K562 (cell line): ENCODE data around the gene PRICKLE3. TPM values are rescaled to one million over a fixed set of nuclear protein-coding genes. Genes with fewer than 3 reads are reported as not detected.

Experiments
- ATF7 ChIP-seq: fragments of 450-650 bp; IDR thresholded peaks from 2 replicates; pipeline ENCODE4 v1.7.1; 2014; ENCODE audit warnings: mild to moderate bottlenecking, moderate library complexity
- CCNT2 ChIP-seq: IDR thresholded peaks from 2 replicates; pipeline ENCODE4 v1.6.1; 2011; ENCODE audit warnings: borderline replicate concordance, low read depth, mild to moderate bottlenecking, moderate library complexity, mixed read lengths, low read length; ENCODE audit not compliant: insufficient read length; ENCODE audit errors: extremely low read depth
- CTBP1 ChIP-seq: fragments of 450-650 bp; IDR thresholded peaks from 2 replicates; pipeline ENCODE4 v1.6.1; 2016; ENCODE audit warnings: borderline replicate concordance
- EGR1 ChIP-seq: fragments of 450-650 bp; conservative IDR thresholded peaks from 2 replicates; pipeline ENCODE4 v1.6.1; 2017; ENCODE audit warnings: mild to moderate bottlenecking
- GTF2E2 ChIP-seq: fragments of 200-800 bp; sonication (Bioruptor generic); IDR thresholded peaks from 2 replicates; pipeline ENCODE4 v1.6.1; 2016; ENCODE audit warnings: missing genetic modification characterization, missing compliant biosample characterization
- HDAC1 ChIP-seq, 2 experiments: fragments of 450-650 bp; IDR thresholded peaks; 2 replicates each; pipeline ENCODE4 v1.6.1; 2016 to 2017; ENCODE audit warnings: inconsistent platforms in 1 of 2, mild to moderate bottlenecking in 1 of 2, moderate library complexity in 1 of 2
- JUN ChIP-seq, 2 experiments: sonication (generic) in 1 of 2; formaldehyde crosslinking in 1 of 2; IDR thresholded peaks; 2 replicates each; pipeline versions ENCODE4 v1.6.1 to v1.8.0; 2012 to 2022; ENCODE audit warnings: borderline replicate concordance in 2 of 2, mild to moderate bottlenecking in 2 of 2, improper control_type of control experiment in 1 of 2, low read depth in 1 of 2, low read length in 1 of 2, missing genetic modification reagents in 1 of 2
- LCOR ChIP-seq: sonication (generic); formaldehyde crosslinking; IDR thresholded peaks from 2 replicates; pipeline ENCODE4 v1.8.0; 2022; ENCODE audit warnings: mild to moderate bottlenecking, missing genetic modification reagents
- MBD2 ChIP-seq: sonication (generic); IDR thresholded peaks from 2 replicates; pipeline ENCODE4 v1.6.1; 2016; ENCODE audit warnings: low read depth, borderline replicate concordance
- MIER1 ChIP-seq: fragments of 450-650 bp; IDR thresholded peaks from 2 replicates; pipeline ENCODE4 v1.6.1; 2016; ENCODE audit warnings: antibody characterized with exemption, mild to moderate bottlenecking, low read depth
- NCOR1 ChIP-seq: fragments of 450-650 bp; IDR thresholded peaks from 2 replicates; pipeline ENCODE4 v1.6.1; 2016; ENCODE audit warnings: mild to moderate bottlenecking, moderate library complexity
- NR2C2 ChIP-seq, 2 experiments: fragments of 200-800 bp in 1 of 2; sonication (Bioruptor generic) in 1 of 2; sonication (generic) in 1 of 2; formaldehyde crosslinking in 1 of 2; IDR thresholded peaks; 2 replicates each; pipeline versions ENCODE4 v1.6.1 to v1.8.0; 2016 to 2022; ENCODE audit warnings: mild to moderate bottlenecking in 1 of 2, missing compliant biosample characterization in 1 of 2, missing genetic modification characterization in 1 of 2, missing genetic modification reagents in 1 of 2
- PRPF4 ChIP-seq: fragments of 200-400 bp; formaldehyde crosslinking; IDR thresholded peaks from one replicate; pipeline ENCODE4 v1.6.1; 2017; ENCODE audit warnings: low read length, low read depth, mild to moderate bottlenecking; ENCODE audit not compliant: insufficient read depth, poor library complexity, severe bottlenecking
- SIN3B ChIP-seq: fragments of 450-650 bp; IDR thresholded peaks from 2 replicates; pipeline ENCODE4 v1.6.1; 2017; ENCODE audit warnings: low read depth, mild to moderate bottlenecking, moderate library complexity
- TAF15 ChIP-seq: fragments of 200-400 bp; formaldehyde crosslinking; IDR thresholded peaks from 2 replicates; pipeline ENCODE4 v1.6.1; 2017; ENCODE audit warnings: mild to moderate bottlenecking, low read depth, low read length, moderate library complexity
- TAF7 ChIP-seq: fragments of 450-650 bp; IDR thresholded peaks from 2 replicates; pipeline ENCODE4 v1.6.1; 2016; ENCODE audit warnings: missing genetic modification characterization, missing compliant biosample characterization
- TCF3 ChIP-seq: sonication (generic); formaldehyde crosslinking; IDR thresholded peaks from 2 replicates; pipeline ENCODE4 v1.4.0; 2020; ENCODE audit warnings: mild to moderate bottlenecking, missing genetic modification reagents
- ZNF175 ChIP-seq: fragments of 200-800 bp; sonication (Bioruptor generic); IDR thresholded peaks from 2 replicates; pipeline ENCODE4 v1.6.1; 2016; ENCODE audit warnings: low read depth, mild to moderate bottlenecking, missing genetic modification characterization, missing compliant biosample characterization
- ZNF639 ChIP-seq, 2 experiments: fragments of 200-800 bp in 1 of 2; sonication (Bioruptor generic) in 1 of 2; sonication (generic) in 1 of 2; formaldehyde crosslinking in 1 of 2; IDR thresholded peaks in 1 of 2; conservative IDR thresholded peaks in 1 of 2; 2 replicates each; pipeline versions ENCODE4 v1.5.0 to v1.6.1; 2016 to 2020; ENCODE audit warnings: missing compliant biosample characterization in 1 of 2, missing genetic modification characterization in 1 of 2, missing genetic modification reagents in 1 of 2
- polyA plus RNA-seq, 8 experiments: library from polyadenylated mRNA; depleted of rRNA in 4 of 8; stranded (reverse) in 5 of 8; unstranded in 3 of 8; fragments of >200 nt; fragmentation: Nextera tagmentation in 2 of 8; fragmentation: Illumina TruSeq in 1 of 8; extraction: Ambion mirVana in 2 of 8; extraction: Trizol in 1 of 8; gene quantifications; 2 replicates each; pipeline versions ENCODE4 v1.2.1 to v1.2.3, GENCODE V29; 2011 to 2014; ENCODE audit warnings: inconsistent platforms in 1 of 8, missing spikeins in 1 of 8
- total RNA-seq, 7 experiments: library from RNA; depleted of rRNA in 6 of 7; stranded (reverse); fragments of >200 nt in 6 of 7; fragmentation: Illumina TruSeq in 2 of 7; extraction: Trizol in 2 of 7; gene quantifications; 2 replicates each; pipeline versions ENCODE4 v1.2.1 to v1.2.3, GENCODE V29; 2011 to 2021; ENCODE audit warnings: low replicate concordance in 1 of 7
- TF ChIP-seq, protein P1 (sequence below): fragments of 250-450 bp; sonication (Bioruptor Pico); IDR thresholded peaks from 2 replicates; pipeline ENCODE4 v1.5.1; 2021; ENCODE audit warnings: mild to moderate bottlenecking
- TF ChIP-seq, protein P2 (sequence below), 2 experiments: fragments of 450-650 bp; conservative IDR thresholded peaks; 2 replicates each; pipeline ENCODE4 v1.6.1; 2017; ENCODE audit warnings: mild to moderate bottlenecking in 2 of 2, moderate library complexity in 2 of 2

PRICKLE3 gene
- total and polyA plus RNA-seq, 9 of the 15 experiments (the other 6 are each of a cell fraction or from before 2014, with no cell fraction given), result 1.1 to 44.3 (median 14.0) TPM

DNA sequence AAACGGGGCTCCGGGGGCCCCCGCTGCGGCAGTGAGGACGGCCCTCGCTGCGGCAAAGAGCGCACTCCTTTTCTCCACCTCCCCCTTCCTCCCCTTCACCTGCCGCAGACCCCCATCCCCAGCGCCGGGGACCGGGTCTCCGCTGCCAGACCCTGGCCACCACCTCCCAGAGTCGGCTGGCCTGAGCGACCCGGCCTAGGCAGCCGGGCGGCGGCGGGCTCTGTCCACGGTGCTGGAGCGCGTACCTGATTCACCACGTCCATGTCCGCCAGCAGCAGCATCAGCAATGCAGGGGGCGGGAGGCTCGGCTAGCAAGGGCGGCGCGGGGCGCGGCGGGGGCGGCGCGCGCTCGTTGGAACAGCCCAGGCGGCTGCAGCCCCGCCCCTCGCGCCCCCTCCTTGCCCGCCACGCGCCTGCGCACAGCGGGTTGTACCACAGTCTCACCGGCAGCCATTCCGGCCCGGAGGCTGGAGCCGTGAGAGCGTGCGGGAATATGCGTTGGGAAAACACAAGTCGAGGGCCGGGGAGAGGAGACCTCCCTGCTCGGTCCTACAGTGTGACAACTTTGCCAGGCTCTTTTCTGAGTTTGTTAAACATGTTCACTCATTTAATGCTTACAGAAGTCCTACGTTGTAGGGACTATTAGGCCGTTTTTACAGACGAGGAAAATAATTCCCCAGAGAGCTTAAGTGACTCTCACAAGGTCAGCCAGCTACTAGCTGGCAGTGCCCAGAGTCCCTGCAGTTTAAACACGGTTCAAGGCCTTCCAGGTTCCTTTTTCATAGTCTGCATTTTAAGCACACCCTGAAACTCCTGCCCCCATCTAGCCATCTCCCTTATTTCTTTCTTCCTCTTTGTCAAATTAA is 14.0 kb upstream of the PRICKLE3 start, which contains the start of gene SYP (continued):
- TF ChIP-seq ZNF639 (CRISPR knock-in tag; conservative IDR thresholded peaks at IDR 0.05 in 1 of 2, IDR thresholded peaks at IDR 0.05 in 1 of 2), result peak in 1 of 2 experiments; percentile 83; a peak in 2 of 4 replicates
- 0 out of 2 replicates have a peak, but pooled peaks have one; percentile 32 for TF ChIP-seq ZNF175 (CRISPR knock-in tag)
- TF ChIP-seq TCF3 (CRISPR knock-in tag), result peak; percentile 43; the same call in 1 of the 2 replicates
- TF ChIP-seq MBD2, result peak; percentile 51; the same call in 1 of the 2 replicates
- peak; percentile 96 for TF ChIP-seq CCNT2
- TF ChIP-seq, protein P1, sequence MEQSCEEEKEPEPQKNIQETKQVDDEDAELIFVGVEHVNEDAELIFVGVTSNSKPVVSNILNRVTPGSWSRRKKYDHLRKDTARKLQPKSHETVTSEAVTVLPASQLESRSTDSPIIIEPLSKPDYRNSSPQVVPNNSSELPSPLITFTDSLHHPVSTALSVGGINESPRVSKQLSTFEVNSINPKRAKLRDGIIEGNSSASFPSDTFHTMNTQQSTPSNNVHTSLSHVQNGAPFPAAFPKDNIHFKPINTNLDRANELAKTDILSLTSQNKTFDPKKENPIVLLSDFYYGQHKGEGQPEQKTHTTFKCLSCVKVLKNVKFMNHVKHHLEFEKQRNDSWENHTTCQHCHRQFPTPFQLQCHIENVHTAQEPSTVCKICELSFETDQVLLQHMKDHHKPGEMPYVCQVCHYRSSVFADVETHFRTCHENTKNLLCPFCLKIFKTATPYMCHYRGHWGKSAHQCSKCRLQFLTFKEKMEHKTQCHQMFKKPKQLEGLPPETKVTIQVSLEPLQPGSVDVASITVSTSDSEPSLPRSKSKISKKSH (CRISPR knock-in tag), result no peak
- no peak; the same call in 1 of the 2 replicates for TF ChIP-seq JUN (IDR thresholded peaks at IDR 0.05; ENCODE audit: borderline replicate concordance, low read depth, low read length)
- TF ChIP-seq JUN (CRISPR knock-in tag; IDR thresholded peaks at IDR 0.05; ENCODE audit: borderline replicate concordance), result peak; percentile 77; the same call in 1 of the 2 replicates
- TF ChIP-seq EGR1, result peak; percentile 57
- TF ChIP-seq TAF7, result peak; percentile 80
- peak; percentile 44; the same call in 1 of the 2 replicates for TF ChIP-seq SIN3B
- TF ChIP-seq CTBP1, result peak; percentile 96
- peak; percentile 7; the same call in 1 of the 2 replicates for TF ChIP-seq NCOR1
- TF ChIP-seq HDAC1 (IDR thresholded peaks at IDR 0.05), result peak in 1 of 2 experiments; percentile 76; a peak in 2 of 4 replicates
- peak; percentile 55; the same call in 1 of the 2 replicates for TF ChIP-seq GTF2E2 (tag)
- TF ChIP-seq NR2C2 (CRISPR knock-in tag; IDR thresholded peaks at IDR 0.05), result peak; percentile 68
- peak; percentile 67 for TF ChIP-seq NR2C2 (tag; IDR thresholded peaks at IDR 0.05)
- peak; percentile 84 for TF ChIP-seq ATF7
- peak; percentile 91 for TF ChIP-seq MIER1
- no peak for TF ChIP-seq TAF15
- no peak for TF ChIP-seq PRPF4
- TF ChIP-seq, protein P2, sequence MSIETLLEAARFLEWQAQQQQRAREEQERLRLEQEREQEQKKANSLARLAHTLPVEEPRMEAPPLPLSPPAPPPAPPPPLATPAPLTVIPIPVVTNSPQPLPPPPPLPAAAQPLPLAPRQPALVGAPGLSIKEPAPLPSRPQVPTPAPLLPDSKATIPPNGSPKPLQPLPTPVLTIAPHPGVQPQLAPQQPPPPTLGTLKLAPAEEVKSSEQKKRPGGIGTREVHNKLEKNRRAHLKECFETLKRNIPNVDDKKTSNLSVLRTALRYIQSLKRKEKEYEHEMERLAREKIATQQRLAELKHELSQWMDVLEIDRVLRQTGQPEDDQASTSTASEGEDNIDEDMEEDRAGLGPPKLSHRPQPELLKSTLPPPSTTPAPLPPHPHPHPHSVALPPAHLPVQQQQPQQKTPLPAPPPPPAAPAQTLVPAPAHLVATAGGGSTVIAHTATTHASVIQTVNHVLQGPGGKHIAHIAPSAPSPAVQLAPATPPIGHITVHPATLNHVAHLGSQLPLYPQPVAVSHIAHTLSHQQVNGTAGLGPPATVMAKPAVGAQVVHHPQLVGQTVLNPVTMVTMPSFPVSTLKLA (conservative IDR thresholded peaks at IDR 0.05), result peak; percentile 52 to 79; a peak in 3 of 4 replicates
- TF ChIP-seq LCOR, result peak; percentile 78; the same call in 1 of the 2 replicates
